T-cell (primary cell): ENCODE results near the gene UNC50. TPM values are rescaled to one million over a fixed set of nuclear protein-coding genes. Genes with fewer than 3 reads are reported as not detected.

Source experiments
- ATAC-seq, 4 experiments: fragments of 200-7000 bp in 3 of 4; fragments of 150-1000 bp in 1 of 4; cut with Tn5 transposase; replicated peaks in 1 of 4; 1 replicate in 3 of 4; 2 replicates in 1 of 4; pipeline ENCODE4 v1.10.0; 2021; ENCODE audit warnings: moderate library complexity in 3 of 4, mild to moderate bottlenecking in 2 of 4, moderate number of reproducible peaks in 1 of 4
- CTCF ChIA-PET, 2 donors: fragments of 300-600 bp; sonication (Branson Sonifier 250); formaldehyde crosslinking; loops; one replicate each; lab custom pipeline; 2022; ENCODE audit warnings: antibody characterized with exemption in 2 of 2; lab: Charles Lee
- POLR2A ChIA-PET, 2 donors: fragments of 300-600 bp; sonication (Branson Sonifier 250); formaldehyde crosslinking; loops; one replicate each; lab custom pipeline; 2022; ENCODE audit warnings: antibody characterized with exemption in 2 of 2; lab: Charles Lee
- DNase-seq, 35 experiments: peaks; one replicate each; pipeline versions ENCODE4 v3.0.0 to v3.0.0-alpha.2; 2013 to 2023
- H3K27ac ChIP-seq: one replicate; pipeline ENCODE4 v1.5.1; 2013; ENCODE audit warnings: low read length
- H3K27me3 ChIP-seq, 2 experiments: replicated peaks in 1 of 2; 1 replicate in 1 of 2; 2 replicates in 1 of 2; pipeline versions ENCODE4 v1.6.1 to v1.7.0; 2013; ENCODE audit warnings: low read length in 1 of 2, mixed read lengths in 1 of 2; ENCODE audit not compliant: control insufficient read depth in 2 of 2, insufficient read depth in 2 of 2; ENCODE audit errors: extremely low read depth in 1 of 2
- H3K36me3 ChIP-seq, 2 donors: 1 replicate in 1 of 2; 2 replicates in 1 of 2; pipeline versions ENCODE4 v1.6.1 to v1.7.0; 2013; ENCODE audit warnings: low read length in 1 of 2; ENCODE audit not compliant: control insufficient read depth in 2 of 2, insufficient read depth in 1 of 2; ENCODE audit errors: extremely low read depth in 1 of 2
- H3K4me1 ChIP-seq, 2 experiments: 1 replicate in 1 of 2; 2 replicates in 1 of 2; pipeline versions ENCODE4 v1.6.1 to v1.7.0; 2013; ENCODE audit warnings: low read length in 2 of 2, mixed read lengths in 1 of 2; ENCODE audit not compliant: insufficient read depth in 2 of 2, control insufficient read depth in 1 of 2; ENCODE audit errors: extremely low read depth in 1 of 2
- H3K4me3 ChIP-seq, 2 donors: 1 replicate in 1 of 2; 2 replicates in 1 of 2; pipeline versions ENCODE4 v1.5.1 to v1.7.0; 2013; ENCODE audit warnings: mild to moderate bottlenecking in 2 of 2, low read length in 1 of 2, moderate library complexity in 1 of 2; ENCODE audit not compliant: control insufficient read depth in 1 of 2; ENCODE audit errors: extremely low read depth in 1 of 2
- H3K9me3 ChIP-seq: 2 replicates; pipeline ENCODE4 v1.7.0; 2013
- H3K27ac Mint-ChIP-seq, 2 donors: one replicate each; pipeline ENCODE4 v1.8.0; 2020 to 2021; ENCODE audit warnings: mild to moderate bottlenecking in 2 of 2, mixed read lengths in 2 of 2
- H3K27me3 Mint-ChIP-seq, 2 donors: one replicate each; pipeline ENCODE4 v1.8.0; 2021 to 2022; ENCODE audit warnings: mixed read lengths in 2 of 2
- H3K36me3 Mint-ChIP-seq: one replicate; pipeline ENCODE4 v1.8.0; 2021; ENCODE audit warnings: mixed read lengths
- H3K4me1 Mint-ChIP-seq, 3 donors: one replicate each; pipeline ENCODE4 v1.8.0; 2020 to 2022; ENCODE audit warnings: mixed read lengths in 3 of 3, mild to moderate bottlenecking in 1 of 3
- H3K4me3 Mint-ChIP-seq, 3 donors: one replicate each; pipeline ENCODE4 v1.8.0; 2020 to 2022; ENCODE audit warnings: mild to moderate bottlenecking in 3 of 3, mixed read lengths in 3 of 3, moderate library complexity in 3 of 3
- H3K9me3 Mint-ChIP-seq, 3 donors: one replicate each; pipeline ENCODE4 v1.8.0; 2020 to 2022; ENCODE audit warnings: mixed read lengths in 3 of 3
- WGBS: methylation state at CpG from one replicate; pipeline ENCODE4 v1.1.5; 2013; ENCODE audit warnings: missing lambda C conversion rate; ENCODE audit not compliant: insufficient coverage; 5-methylcytosine and 5-hydroxymethylcytosine counted together
- total RNA-seq, 35 experiments: library from RNA in 6 of 35; stranded (reverse) in 6 of 35; fragments of 120-200 nt in 1 of 35; gene quantifications; one replicate each; pipeline versions ENCODE4 v1.2.1 to v1.2.4 and lab custom pipeline; 2013 to 2026

Gene UNC50
- total RNA-seq, 5 donors from 2014 or later (not counting 1 experiment from before 2014, with no cell fraction given), result 19.5 to 37.9 (median 29.5) TPM

DNA sequence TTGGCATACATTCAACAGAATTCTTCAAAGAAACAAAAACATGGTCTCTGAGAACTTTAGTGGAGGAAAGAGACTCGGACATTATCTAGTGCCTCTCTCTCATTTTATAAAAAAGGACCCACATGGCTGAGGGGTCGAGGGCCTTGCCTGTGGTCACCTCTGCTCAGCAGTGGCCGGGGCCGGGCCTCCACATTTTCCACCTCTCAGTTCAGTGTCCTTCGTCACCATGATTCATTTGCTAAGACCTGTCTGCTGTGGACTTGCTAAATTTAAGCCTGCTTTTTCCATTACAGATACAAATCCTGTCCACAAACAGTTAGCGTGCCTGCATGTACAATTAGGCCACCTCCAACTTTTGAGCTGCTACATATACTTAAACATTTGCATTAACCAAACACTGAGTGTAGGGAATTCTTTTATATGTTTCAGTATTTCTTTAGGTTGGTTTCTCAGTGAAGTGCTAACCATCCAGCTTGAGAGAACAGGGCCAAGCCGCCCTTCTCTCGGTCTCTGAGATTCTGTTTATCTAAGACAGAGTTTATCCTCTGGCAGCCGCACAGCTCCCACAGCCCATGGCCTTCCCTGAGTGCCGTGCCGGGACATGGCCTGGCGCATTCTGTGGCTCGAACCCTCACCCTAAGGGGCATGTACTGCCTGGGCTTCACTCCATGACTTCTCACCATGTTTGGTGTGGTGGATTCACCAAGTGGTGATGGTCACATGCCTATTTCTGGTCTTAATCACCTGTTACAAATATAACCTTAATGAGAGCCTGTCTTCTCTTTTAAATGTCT is 46.3 kb upstream of the UNC50 start:
- Histone ChIP-seq H3K9me3 (no peaks in the 10 kb centered on the region), H3K27ac (no peak overlapping the region), H3K36me3 (peaks cover 55 to 93% of the 10 kb centered on the region in 2 donors), H3K27me3 (no peaks in the 10 kb centered on the region), H3K4me3 (no peak overlapping the region), H3K4me1 (peaks cover 0 to 13% of the 10 kb centered on the region in 2 experiments)
- WGBS, result 98% methylated on average over 8 of the region's 13 CpGs
- Mint-ChIP-seq H3K36me3 (peaks cover 62% of the 10 kb centered on the region), H3K27ac (no peak overlapping the region), H3K27me3 (no peaks in the 10 kb centered on the region), H3K9me3 (no peaks in the 10 kb centered on the region), H3K4me3 (no peak overlapping the region), H3K4me1 (peaks cover 17 to 21% (median 17%) of the 10 kb centered on the region in 3 donors)
- DNase-seq, result no peak
- ChIA-PET CTCF (no interaction called here), POLR2A (interaction anchor here in 1 of 2 donors (0.6 kb wide), 1 partner anchor 36 kb away, joined by 5 read pairs; no protein-coding TSS in a partner anchor)
- ATAC-seq, result no peak

DNA sequence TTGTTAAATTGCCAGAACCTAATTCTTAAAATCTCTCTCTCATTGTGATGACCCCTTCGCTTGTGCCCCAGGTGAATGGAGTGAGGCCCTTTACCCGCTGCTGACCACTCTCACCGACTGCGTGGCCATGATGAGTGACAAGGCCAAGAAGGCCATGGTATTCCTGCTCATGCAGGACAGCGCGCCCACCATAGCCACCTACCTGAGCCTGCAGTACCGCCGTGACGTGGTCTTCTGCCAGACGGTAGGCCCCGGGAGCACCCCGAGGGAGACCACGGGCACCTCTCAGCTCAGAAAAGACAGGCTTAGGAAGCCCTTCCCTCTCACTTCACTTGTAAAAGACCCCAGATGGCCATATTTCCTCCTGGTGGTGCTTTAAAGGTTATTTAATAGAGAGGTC is 45.0 kb upstream of the UNC50 start:
- H3K27me3 Mint-ChIP-seq, result no peaks in the 10 kb centered on the region
- peaks cover 64% of the 10 kb centered on the region for H3K36me3 Mint-ChIP-seq
- H3K27ac Mint-ChIP-seq, result peak overlapping the region in 1 of 2 donors; percentile 5
- H3K27me3 ChIP-seq, result no peaks in the 10 kb centered on the region
- H3K4me3 Mint-ChIP-seq, result no peak overlapping the region
- H3K9me3 ChIP-seq, result no peaks in the 10 kb centered on the region
- peaks cover 11 to 16% (median 15%) of the 10 kb centered on the region in 3 donors for H3K4me1 Mint-ChIP-seq
- WGBS, result 100% methylated on average over 4 of the region's 13 CpGs
- no peak overlapping the region for H3K27ac ChIP-seq
- POLR2A ChIA-PET, result no interaction called here
- H3K36me3 ChIP-seq, result peaks cover 51 to 93% of the 10 kb centered on the region in 2 donors
- CTCF ChIA-PET, result interaction anchor here in 1 of 2 donors (0.6 kb wide), 1 partner anchor 184 kb away, joined by 3 read pairs; no protein-coding TSS in a partner anchor
- no peak for ATAC-seq
- H3K4me3 ChIP-seq, result no peak overlapping the region
- H3K4me1 ChIP-seq, result peaks cover 0 to 9% of the 10 kb centered on the region in 2 experiments
- no peak for DNase-seq
- H3K9me3 Mint-ChIP-seq, result no peaks in the 10 kb centered on the region

DNA sequence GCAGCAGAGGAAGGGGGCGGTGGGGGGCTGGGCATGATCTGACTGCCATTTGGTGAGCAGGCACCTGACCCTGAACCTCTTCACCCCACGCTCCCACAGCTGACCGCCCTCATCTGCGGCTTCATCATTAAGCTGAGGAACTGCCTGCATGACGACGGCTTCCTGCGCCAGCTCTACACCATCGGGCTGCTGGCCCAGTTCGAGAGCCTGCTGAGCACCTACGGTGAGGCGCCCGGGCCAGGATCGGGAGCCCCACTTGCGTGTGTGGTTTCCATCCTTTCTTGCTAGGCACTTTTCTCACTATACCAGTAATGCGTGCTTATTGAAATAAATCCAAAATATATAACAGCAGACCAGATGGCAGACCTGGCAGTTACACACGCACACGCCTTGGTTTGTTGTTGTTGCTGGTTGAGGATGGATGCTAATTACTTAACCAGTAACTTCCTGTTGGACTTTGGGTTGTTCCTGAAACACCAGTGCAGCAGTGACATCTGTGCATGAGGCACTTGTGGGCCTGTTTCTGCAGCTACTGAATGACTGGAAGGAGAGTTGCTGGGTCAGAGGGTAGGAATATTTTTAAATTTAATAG is 43.8 kb upstream of the UNC50 start:
- Histone ChIP-seq H3K4me3 (no peak overlapping the region), H3K27ac (no peak overlapping the region), H3K4me1 (no peaks in the 10 kb centered on the region), H3K27me3 (no peaks in the 10 kb centered on the region), H3K9me3 (no peaks in the 10 kb centered on the region), H3K36me3 (peaks cover 45 to 93% of the 10 kb centered on the region in 2 donors)
- CTCF ChIA-PET, result no interaction called here
- POLR2A ChIA-PET, result interaction anchor here (0.5 to 0.7 kb wide), 2 partner anchors 88 to 120 kb away, joined by 3 to 6 read pairs; no protein-coding TSS in a partner anchor
- H3K4me1 Mint-ChIP-seq, result peaks cover 3 to 8% (median 3%) of the 10 kb centered on the region in 3 donors
- 85% methylated on average over 10 of the region's 17 CpGs for WGBS
- H3K36me3 Mint-ChIP-seq, result peaks cover 60% of the 10 kb centered on the region
- ATAC-seq (no peak), DNase-seq (no peak)
- no peak overlapping the region for H3K4me3 Mint-ChIP-seq
- H3K27me3 Mint-ChIP-seq, result no peaks in the 10 kb centered on the region
- no peak overlapping the region for H3K27ac Mint-ChIP-seq
- H3K9me3 Mint-ChIP-seq, result no peaks in the 10 kb centered on the region

DNA sequence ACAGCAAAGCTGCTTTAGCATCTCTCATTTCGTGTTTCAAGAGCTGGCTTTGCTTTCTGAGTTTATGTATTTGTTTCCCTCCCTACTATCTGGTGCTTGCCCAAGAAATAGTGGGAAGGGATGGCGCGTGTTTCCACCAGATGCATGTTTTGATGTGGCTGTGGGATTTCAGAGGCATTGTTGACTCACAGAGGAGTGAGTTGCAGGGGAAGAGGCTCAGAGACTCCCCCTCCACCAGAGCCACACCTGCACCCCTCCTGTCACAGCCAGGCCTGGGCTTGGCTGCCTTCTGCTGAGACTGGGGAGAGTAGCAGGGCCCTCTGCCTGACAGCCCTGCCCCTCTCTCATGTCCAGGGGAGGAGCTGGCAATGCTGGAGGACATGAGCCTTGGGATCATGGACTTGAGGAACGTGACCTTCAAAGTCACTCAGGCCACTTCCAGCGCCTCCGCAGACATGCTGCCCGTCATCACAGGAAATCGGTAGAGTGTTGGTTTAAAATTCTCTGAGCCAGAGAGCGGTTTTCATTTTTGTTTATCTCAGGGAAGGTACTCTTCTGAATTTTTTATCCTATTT is 43.0 kb upstream of the UNC50 start:
- Mint-ChIP-seq H3K27ac (peak overlapping the region in 1 of 2 donors; percentile 39), H3K4me1 (peaks cover 0 to 14% (median 0%) of the 10 kb centered on the region in 3 donors), H3K4me3 (no peak overlapping the region), H3K27me3 (no peaks in the 10 kb centered on the region), H3K36me3 (peaks cover 60% of the 10 kb centered on the region), H3K9me3 (no peaks in the 10 kb centered on the region)
- H3K27me3 ChIP-seq, result no peaks in the 10 kb centered on the region
- no peaks in the 10 kb centered on the region for H3K9me3 ChIP-seq
- H3K4me3 ChIP-seq, result no peak overlapping the region
- WGBS, result 65% methylated on average over 2 of the region's 9 CpGs
- no peaks in the 10 kb centered on the region for H3K4me1 ChIP-seq
- ATAC-seq, result no peak
- ChIA-PET CTCF (interaction anchor here in 1 of 2 donors (0.7 kb wide), 1 partner anchor 882 kb away, joined by 3 read pairs; no protein-coding TSS in a partner anchor), POLR2A (no interaction called here)
- peaks cover 44 to 94% of the 10 kb centered on the region in 2 donors for H3K36me3 ChIP-seq
- DNase-seq, result no peak
- H3K27ac ChIP-seq, result no peak overlapping the region

DNA sequence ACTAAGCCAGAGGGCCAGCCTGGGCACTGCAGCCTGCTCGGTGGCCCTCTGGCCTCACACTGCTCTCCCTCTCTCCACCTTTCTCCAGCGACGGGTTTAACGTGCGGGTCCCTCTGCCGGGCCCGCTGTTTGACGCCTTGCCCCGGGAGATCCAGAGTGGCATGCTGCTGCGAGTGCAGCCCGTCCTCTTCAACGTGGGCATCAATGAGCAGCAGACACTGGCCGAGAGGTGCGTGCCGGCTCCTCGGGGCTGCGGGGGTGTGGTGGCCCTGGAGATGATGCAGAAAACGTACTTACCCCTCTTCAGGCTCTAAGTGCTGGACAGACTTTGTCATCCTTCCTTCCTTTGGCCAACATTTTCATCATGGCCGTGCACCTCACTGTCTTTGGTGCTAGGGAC is 42.4 kb upstream of the UNC50 start:
- ChIA-PET POLR2A (no interaction called here), CTCF (interaction anchor here in 1 of 2 donors (0.7 kb wide), 1 partner anchor 883 kb away, joined by 3 read pairs; no protein-coding TSS in a partner anchor)
- Mint-ChIP-seq H3K4me1 (peaks cover 0 to 14% (median 0%) of the 10 kb centered on the region in 3 donors), H3K4me3 (no peak overlapping the region), H3K9me3 (no peaks in the 10 kb centered on the region), H3K27me3 (no peaks in the 10 kb centered on the region), H3K36me3 (peaks cover 62% of the 10 kb centered on the region), H3K27ac (peak overlapping the region in 1 of 2 donors; percentile 31)
- Histone ChIP-seq H3K27ac (no peak overlapping the region), H3K4me1 (no peaks in the 10 kb centered on the region), H3K9me3 (no peaks in the 10 kb centered on the region), H3K36me3 (peaks cover 41 to 94% of the 10 kb centered on the region in 2 donors), H3K27me3 (no peaks in the 10 kb centered on the region), H3K4me3 (no peak overlapping the region)
- DNase-seq, result no peak
- 97% methylated on average over 19 of the region's 19 CpGs for WGBS
- ATAC-seq, result no peak
